ENCODE data around the gene ELMOD1. TPM values are rescaled to one million over a fixed set of nuclear protein-coding genes. Genes with fewer than 3 reads are reported as not detected.

Gene ELMOD1
- total RNA-seq, 2 experiments from 2014 or later: not detected

- intact Hi-C loops (cut with DNase I, micrococcal nuclease): no loop called here
- no peaks in the 10 kb centered on the region for H3K4me1 Mint-ChIP-seq (ENCODE audit: low read depth)
- H3K4me3 Mint-ChIP-seq: no peak overlapping the region
- no peak for ATAC-seq (ENCODE audit: poor library complexity)
- no peaks in the 10 kb centered on the region for H3K36me3 ChIP-seq (ENCODE audit: insufficient read depth, low read length)
- no peak overlapping the region for H3K4me3 ChIP-seq (ENCODE audit: low read length)
- no peaks in the 10 kb centered on the region for H3K4me1 ChIP-seq (ENCODE audit: insufficient read depth, low read length)
- TF ChIP-seq CTCF (IDR thresholded peaks at IDR 0.05): no peak
- ChIA-PET CTCF (interaction anchor here (0.6 to 1.3 kb wide), 4 partner anchors 9 to 357 kb away, joined by 3 to 5 read pairs (median 3); no protein-coding TSS in a partner anchor), POLR2A (no interaction called here)
- no peaks in the 10 kb centered on the region for H3K9me3 ChIP-seq (ENCODE audit: control insufficient read depth in 1 of 2, insufficient read depth in 1 of 2, low read length in 2 of 2)
- no peak overlapping the region for H3K27ac Mint-ChIP-seq
- H3K27me3 ChIP-seq (ENCODE audit: control insufficient read depth in 1 of 2, insufficient read depth in 2 of 2, low read length in 2 of 2): peaks cover 16 to 17% of the 10 kb centered on the region in 2 experiments
- H3K36me3 Mint-ChIP-seq (ENCODE audit: low read depth): no peaks in the 10 kb centered on the region
- peaks cover 39% of the 10 kb centered on the region for H3K27me3 Mint-ChIP-seq
- DNase-seq: no peak
- no peak overlapping the region for H3K27ac ChIP-seq (ENCODE audit: low read depth in 1 of 2, low read length in 2 of 2)
- no peaks in the 10 kb centered on the region for H3K9me3 Mint-ChIP-seq
Measured at GRCh38 chr11:107609400-107610218, 18.7 kb downstream of the ELMOD1 start.

GRCh38 chr11:107612445-107612844 lies 21.5 kb downstream of the ELMOD1 start:
- intact Hi-C loops (cut with DNase I, micrococcal nuclease): no loop called here
- Histone ChIP-seq H3K4me1 (ENCODE audit: insufficient read depth, low read length) (no peaks in the 10 kb centered on the region), H3K36me3 (ENCODE audit: insufficient read depth, low read length) (no peaks in the 10 kb centered on the region), H3K9me3 (ENCODE audit: control insufficient read depth in 1 of 2, insufficient read depth in 1 of 2, low read length in 2 of 2) (no peaks in the 10 kb centered on the region), H3K4me3 (ENCODE audit: low read length) (no peak overlapping the region), H3K27ac (ENCODE audit: low read depth in 1 of 2, low read length in 2 of 2) (no peak overlapping the region), H3K27me3 (ENCODE audit: control insufficient read depth in 1 of 2, insufficient read depth in 2 of 2, low read length in 2 of 2) (peaks cover 11 to 15% of the 10 kb centered on the region in 2 experiments)
- Mint-ChIP-seq H3K36me3 (ENCODE audit: low read depth) (no peaks in the 10 kb centered on the region), H3K27me3 (peaks cover 41% of the 10 kb centered on the region), H3K4me1 (ENCODE audit: low read depth) (no peaks in the 10 kb centered on the region), H3K4me3 (no peak overlapping the region), H3K27ac (no peak overlapping the region), H3K9me3 (no peaks in the 10 kb centered on the region)
- POLR2A ChIA-PET: no interaction called here
- no peak for TF ChIP-seq CTCF (IDR thresholded peaks at IDR 0.05)
- ATAC-seq (ENCODE audit: poor library complexity): no peak
- CTCF ChIA-PET: no interaction called here
- no peak for DNase-seq

- Mint-ChIP-seq H3K27ac (no peak overlapping the region), H3K4me3 (no peak overlapping the region), H3K9me3 (no peaks in the 10 kb centered on the region), H3K27me3 (peaks cover 56% of the 10 kb centered on the region), H3K36me3 (ENCODE audit: low read depth) (no peaks in the 10 kb centered on the region), H3K4me1 (ENCODE audit: low read depth) (no peaks in the 10 kb centered on the region)
- Histone ChIP-seq H3K36me3 (ENCODE audit: insufficient read depth, low read length) (no peaks in the 10 kb centered on the region), H3K27ac (ENCODE audit: low read depth in 1 of 2, low read length in 2 of 2) (no peak overlapping the region), H3K9me3 (ENCODE audit: control insufficient read depth in 1 of 2, insufficient read depth in 1 of 2, low read length in 2 of 2) (no peaks in the 10 kb centered on the region), H3K27me3 (ENCODE audit: control insufficient read depth in 1 of 2, insufficient read depth in 2 of 2, low read length in 2 of 2) (peaks cover 3 to 10% of the 10 kb centered on the region in 2 experiments), H3K4me1 (ENCODE audit: insufficient read depth, low read length) (no peaks in the 10 kb centered on the region), H3K4me3 (ENCODE audit: low read length) (no peak overlapping the region)
- intact Hi-C loops (cut with DNase I, micrococcal nuclease): no loop called here
- ATAC-seq (ENCODE audit: poor library complexity) (no peak), DNase-seq (no peak)
- ChIA-PET POLR2A (no interaction called here), CTCF (no interaction called here)
- no peak for TF ChIP-seq CTCF (IDR thresholded peaks at IDR 0.05)
Measured at GRCh38 chr11:107619926-107620325, 29.0 kb downstream of the ELMOD1 start.

Measured in CD4-positive, alpha-beta T cell (primary cell).